Activated CD4-positive, alpha-beta memory T cell treated with anti-CD3 and anti-CD28 coated beads for 36 hours (primary cell): ENCODE data around the gene FAM81A. TPM values are rescaled to one million over a fixed set of nuclear protein-coding genes. Genes with fewer than 3 reads are reported as not detected.
"Not testable (repeated sequence)": the region's sequence is repeated elsewhere in the genome, so short reads cannot be mapped to it uniquely, and the experiment has no call there.

ENCODE experiments used
- CTCF ChIA-PET: fragments of 350-600 bp; sonication (Branson Sonifier 250); formaldehyde crosslinking; loops from one replicate; lab custom pipeline; 2021; ENCODE audit warnings: antibody characterized with exemption, inconsistent platforms; lab: Charles Lee
- POLR2A ChIA-PET: fragments of 350-600 bp; sonication (Branson Sonifier 250); formaldehyde crosslinking; loops from one replicate; lab custom pipeline; 2021; ENCODE audit warnings: antibody characterized with exemption; lab: Charles Lee
- DNase-seq: peaks from one replicate; pipeline ENCODE4 v3.0.0-alpha.2; 2020
- H3K27ac Mint-ChIP-seq: one replicate; pipeline ENCODE4 v1.8.0; 2021; ENCODE audit warnings: mixed read lengths
- H3K27me3 Mint-ChIP-seq: one replicate; pipeline ENCODE4 v1.8.0; 2021; ENCODE audit warnings: mixed read lengths
- H3K36me3 Mint-ChIP-seq: one replicate; pipeline ENCODE4 v1.8.0; 2021; ENCODE audit warnings: mixed read lengths
- H3K4me1 Mint-ChIP-seq: one replicate; pipeline ENCODE4 v1.8.0; 2021; ENCODE audit warnings: low read depth, mixed read lengths
- H3K4me3 Mint-ChIP-seq: one replicate; pipeline ENCODE4 v1.8.0; 2021; ENCODE audit warnings: mild to moderate bottlenecking, mixed read lengths
- H3K9me3 Mint-ChIP-seq: one replicate; pipeline ENCODE4 v1.8.0; 2021; ENCODE audit warnings: mixed read lengths
- intact Hi-C: fragments of 100-400 bp; cut with micrococcal nuclease; formaldehyde crosslinking; loops from one replicate; pipeline ENCODE4 v1.15.1; 2023
- total RNA-seq, 2 experiments: library from RNA; stranded (reverse); gene quantifications; one replicate each; pipeline ENCODE4 v1.2.3, GENCODE V29; 2021

The FAM81A gene
- total RNA-seq, 2 experiments from 2014 or later, result not detected

GRCh38 chr15:59405079-59405478 lies 32.9 kb upstream of the FAM81A start:
- Mint-ChIP-seq H3K4me3 (no peak overlapping the region), H3K4me1 (no peaks in the 10 kb centered on the region), H3K27me3 (peaks cover 4% of the 10 kb centered on the region), H3K9me3 (no peaks in the 10 kb centered on the region), H3K36me3 (no peaks in the 10 kb centered on the region), H3K27ac (no peak overlapping the region)
- no peak for DNase-seq
- ChIA-PET CTCF (interaction anchor here (1.1 kb wide), 1 partner anchor 158 kb away, joined by 4 read pairs; no protein-coding TSS in a partner anchor), POLR2A (no interaction called here)
- intact Hi-C loops, result no loop called here

GRCh38 chr15:59406446-59406845 lies 31.5 kb upstream of the FAM81A start:
- POLR2A ChIA-PET, result no interaction called here
- Mint-ChIP-seq H3K4me3 (no peak overlapping the region), H3K4me1 (no peaks in the 10 kb centered on the region), H3K9me3 (no peaks in the 10 kb centered on the region), H3K27ac (no peak overlapping the region), H3K27me3 (peaks cover 9% of the 10 kb centered on the region), H3K36me3 (no peaks in the 10 kb centered on the region)
- intact Hi-C loops, result no loop called here
- DNase-seq, result no peak
- CTCF ChIA-PET, result no interaction called here

- H3K4me3 Mint-ChIP-seq, result no peak overlapping the region
- intact Hi-C loops, result no loop called here
- no peaks in the 10 kb centered on the region for H3K9me3 Mint-ChIP-seq
- peaks cover 9% of the 10 kb centered on the region for H3K27me3 Mint-ChIP-seq
- DNase-seq, result no peak
- POLR2A ChIA-PET, result no interaction called here
- H3K27ac Mint-ChIP-seq, result no peak overlapping the region
- H3K36me3 Mint-ChIP-seq, result no peaks in the 10 kb centered on the region
- peaks cover 4% of the 10 kb centered on the region for H3K4me1 Mint-ChIP-seq
- CTCF ChIA-PET, result no interaction called here
Measured at GRCh38 chr15:59407946-59408345, 30.0 kb upstream of the FAM81A start.

GRCh38 chr15:59410391-59410896 lies 27.5 kb upstream of the FAM81A start:
- H3K27me3 Mint-ChIP-seq, result peaks cover 13% of the 10 kb centered on the region
- no peaks in the 10 kb centered on the region for H3K9me3 Mint-ChIP-seq
- ChIA-PET CTCF (interaction anchor here (0.5 kb wide), 1 partner anchor 90 kb away, joined by 3 read pairs; no protein-coding TSS in a partner anchor), POLR2A (no interaction called here)
- no peak overlapping the region for H3K27ac Mint-ChIP-seq
- DNase-seq, result no peak
- intact Hi-C loops, result no loop called here
- no peak overlapping the region for H3K4me3 Mint-ChIP-seq
- H3K36me3 Mint-ChIP-seq, result no peaks in the 10 kb centered on the region
- H3K4me1 Mint-ChIP-seq, result peaks cover 12% of the 10 kb centered on the region

GRCh38 chr15:59413577-59413976 lies 24.4 kb upstream of the FAM81A start:
- DNase-seq, result no peak
- Mint-ChIP-seq H3K4me3 (no peak overlapping the region), H3K36me3 (no peaks in the 10 kb centered on the region), H3K27me3 (peaks cover 23% of the 10 kb centered on the region), H3K4me1 (peaks cover 12% of the 10 kb centered on the region), H3K27ac (no peak overlapping the region), H3K9me3 (no peaks in the 10 kb centered on the region)
- CTCF ChIA-PET, result no interaction called here
- intact Hi-C loops, result no loop called here
- POLR2A ChIA-PET, result interaction anchor here (0.6 kb wide), 1 partner anchor 10 kb away, joined by 4 read pairs; no protein-coding TSS in a partner anchor

GRCh38 chr15:59416816-59417215 lies 21.2 kb upstream of the FAM81A start:
- DNase-seq, result no peak
- intact Hi-C loops, result no loop called here
- Mint-ChIP-seq H3K4me1 (peaks cover 17% of the 10 kb centered on the region), H3K27ac (no peak overlapping the region), H3K27me3 (peaks cover 14% of the 10 kb centered on the region), H3K4me3 (no peak overlapping the region), H3K36me3 (no peaks in the 10 kb centered on the region), H3K9me3 (no peaks in the 10 kb centered on the region)
- CTCF ChIA-PET, result interaction anchor here (1.9 kb wide), 1 partner anchor 242 kb away, joined by 5 read pairs; no protein-coding TSS in a partner anchor
- POLR2A ChIA-PET, result no interaction called here

GRCh38 chr15:59419170-59419569 lies 18.8 kb upstream of the FAM81A start:
- ChIA-PET CTCF (no interaction called here), POLR2A (no interaction called here)
- H3K36me3 Mint-ChIP-seq, result no peaks in the 10 kb centered on the region

GRCh38 chr15:59420108-59420507 lies 17.9 kb upstream of the FAM81A start:
- Mint-ChIP-seq H3K27ac (no peak overlapping the region), H3K9me3 (no peaks in the 10 kb centered on the region), H3K36me3 (no peaks in the 10 kb centered on the region), H3K27me3 (peaks cover 26% of the 10 kb centered on the region), H3K4me1 (peaks cover 5% of the 10 kb centered on the region), H3K4me3 (no peak overlapping the region)
- intact Hi-C loops, result no loop called here
- CTCF ChIA-PET, result no interaction called here
- no peak for DNase-seq
- POLR2A ChIA-PET, result no interaction called here

More at GRCh38 chr15:59419170-59419569, 18.8 kb upstream of the FAM81A start:
- intact Hi-C loops, result no loop called here
- Mint-ChIP-seq H3K27ac (no peak overlapping the region), H3K27me3 (peaks cover 19% of the 10 kb centered on the region), H3K4me3 (no peak overlapping the region), H3K4me1 (peaks cover 5% of the 10 kb centered on the region), H3K9me3 (no peaks in the 10 kb centered on the region)
- DNase-seq, result no peak

GRCh38 chr15:59420986-59421618 lies 16.9 kb upstream of the FAM81A start:
- intact Hi-C loops, result no loop called here
- Mint-ChIP-seq H3K4me1 (peaks cover 5% of the 10 kb centered on the region), H3K9me3 (no peaks in the 10 kb centered on the region), H3K27ac (no peak overlapping the region), H3K36me3 (no peaks in the 10 kb centered on the region), H3K27me3 (peaks cover 21% of the 10 kb centered on the region), H3K4me3 (no peak overlapping the region)
- ChIA-PET POLR2A (no interaction called here), CTCF (interaction anchor here (0.9 kb wide), 1 partner anchor 79 kb away, joined by 3 read pairs; no protein-coding TSS in a partner anchor)
- no peak for DNase-seq

GRCh38 chr15:59424616-59425015 lies 13.4 kb upstream of the FAM81A start:
- DNase-seq, result no peak
- H3K36me3 Mint-ChIP-seq, result no peaks in the 10 kb centered on the region
- no peak overlapping the region for H3K27ac Mint-ChIP-seq
- H3K4me1 Mint-ChIP-seq, result peaks cover 3% of the 10 kb centered on the region
- CTCF ChIA-PET, result no interaction called here
- H3K9me3 Mint-ChIP-seq, result peaks cover 15% of the 10 kb centered on the region
- POLR2A ChIA-PET, result no interaction called here
- no peak overlapping the region for H3K4me3 Mint-ChIP-seq
- intact Hi-C loops, result no loop called here
- peaks cover 24% of the 10 kb centered on the region for H3K27me3 Mint-ChIP-seq

GRCh38 chr15:59428898-59429297 lies 9.1 kb upstream of the FAM81A start:
- H3K4me1 Mint-ChIP-seq, CTCF ChIA-PET, intact Hi-C loops, H3K27ac Mint-ChIP-seq, POLR2A ChIA-PET, H3K4me3 Mint-ChIP-seq, DNase-seq, H3K36me3 Mint-ChIP-seq: not testable (repeated sequence)
- H3K9me3 Mint-ChIP-seq, result peaks cover 18% of the 10 kb centered on the region
- peaks cover 33% of the 10 kb centered on the region for H3K27me3 Mint-ChIP-seq

GRCh38 chr15:59432389-59432788 lies 5.6 kb upstream of the FAM81A start:
- DNase-seq, result no peak
- Mint-ChIP-seq H3K27me3 (peaks cover 43% of the 10 kb centered on the region), H3K36me3 (no peaks in the 10 kb centered on the region), H3K9me3 (peaks cover 18% of the 10 kb centered on the region), H3K4me3 (no peak overlapping the region), H3K27ac (no peak overlapping the region), H3K4me1 (peaks cover 11% of the 10 kb centered on the region)
- intact Hi-C loops, result no loop called here
- POLR2A ChIA-PET, result no interaction called here
- CTCF ChIA-PET, result no interaction called here

GRCh38 chr15:59434481-59434880 lies 3.5 kb upstream of the FAM81A start:
- peaks cover 4% of the 10 kb centered on the region for H3K9me3 Mint-ChIP-seq
- H3K4me1 Mint-ChIP-seq, result peaks cover 18% of the 10 kb centered on the region
- H3K4me3 Mint-ChIP-seq, result no peak overlapping the region
- H3K27me3 Mint-ChIP-seq, result peaks cover 53% of the 10 kb centered on the region
- intact Hi-C loops, result no loop called here
- no peaks in the 10 kb centered on the region for H3K36me3 Mint-ChIP-seq
- H3K27ac Mint-ChIP-seq, result no peak overlapping the region
- DNase-seq, result no peak
- POLR2A ChIA-PET, result no interaction called here
- CTCF ChIA-PET, result no interaction called here
